COLO829 (cell line): ENCODE results near the gene GALR2.
"Not testable (repeated sequence)": the region's sequence is repeated elsewhere in the genome, so short reads cannot be mapped to it uniquely, and the experiment has no call there.

ENCODE experiments used
- DNase-seq: peaks from one replicate; pipeline ENCODE4 v3.0.0; 2012; ENCODE audit warnings: low spot score

GALR2 gene

GRCh38 chr17:76050538-76051467 lies 23.8 kb upstream of the GALR2 start:
- DNase-seq, result no peak

GRCh38 chr17:76051561-76051960 lies 23.0 kb upstream of the GALR2 start:
- no peak for DNase-seq

DNA sequence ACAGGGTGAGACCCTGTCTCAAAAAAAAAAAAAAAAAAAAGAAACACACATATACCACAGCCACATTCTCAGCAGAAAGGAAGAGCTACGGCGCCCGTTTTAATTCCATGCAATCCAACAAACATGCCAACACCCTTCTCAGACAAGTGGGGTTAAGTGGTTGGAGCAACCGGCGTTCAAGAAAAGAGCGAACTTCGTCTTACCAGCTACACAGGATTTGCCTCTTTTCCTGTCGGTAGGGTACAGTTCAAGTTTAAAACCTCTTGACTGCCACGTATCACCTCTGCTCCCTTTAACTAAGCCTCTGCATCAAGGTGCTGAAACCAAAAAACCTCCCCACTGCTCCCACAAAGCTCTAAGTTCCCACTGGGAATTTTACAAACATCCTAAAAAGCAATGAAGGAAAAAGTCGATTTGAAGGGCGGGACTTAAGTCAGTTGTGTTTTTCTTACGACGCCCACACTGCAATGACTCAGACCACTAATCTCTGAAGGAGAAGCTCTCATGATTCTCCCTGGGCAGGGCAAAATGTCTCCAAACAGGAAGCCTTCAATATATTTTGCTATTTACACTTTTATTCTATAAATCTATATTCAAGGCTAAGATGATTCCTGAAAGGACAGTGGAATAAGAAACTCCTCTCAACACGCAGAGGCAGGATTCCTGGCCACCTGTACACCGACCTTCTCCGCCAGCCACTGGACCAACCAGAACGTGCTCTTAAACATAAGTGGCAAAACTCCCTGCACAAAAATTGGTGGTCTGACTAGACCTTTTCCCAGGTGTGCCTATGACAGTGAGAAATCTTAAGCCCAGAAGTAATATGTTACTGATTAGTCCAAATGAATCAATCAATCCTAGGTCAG lies 21.1 kb upstream of the GALR2 start:
- peak; percentile 82 for DNase-seq

DNA sequence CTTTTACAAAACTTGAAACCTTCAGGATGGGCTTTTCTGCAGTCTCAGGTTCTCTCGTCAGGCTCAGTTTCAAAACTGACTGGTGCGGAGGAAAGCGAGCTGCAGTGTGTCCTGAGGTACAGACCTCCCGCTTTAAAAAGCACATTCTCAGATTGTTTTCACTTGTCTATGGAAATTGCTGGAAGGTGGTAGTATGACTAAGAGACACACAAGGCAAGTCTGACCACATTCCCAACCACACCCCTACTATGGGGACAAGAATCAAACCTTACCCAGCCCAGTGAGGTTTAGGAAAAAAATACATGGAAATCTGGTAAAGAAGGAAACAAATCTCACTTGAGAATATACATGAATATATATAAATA lies 20.5 kb upstream of the GALR2 start:
- peak; percentile 42 for DNase-seq

- no peak for DNase-seq
Observed at GRCh38 chr17:76056882-76057281, 17.7 kb upstream of the GALR2 start.

DNA sequence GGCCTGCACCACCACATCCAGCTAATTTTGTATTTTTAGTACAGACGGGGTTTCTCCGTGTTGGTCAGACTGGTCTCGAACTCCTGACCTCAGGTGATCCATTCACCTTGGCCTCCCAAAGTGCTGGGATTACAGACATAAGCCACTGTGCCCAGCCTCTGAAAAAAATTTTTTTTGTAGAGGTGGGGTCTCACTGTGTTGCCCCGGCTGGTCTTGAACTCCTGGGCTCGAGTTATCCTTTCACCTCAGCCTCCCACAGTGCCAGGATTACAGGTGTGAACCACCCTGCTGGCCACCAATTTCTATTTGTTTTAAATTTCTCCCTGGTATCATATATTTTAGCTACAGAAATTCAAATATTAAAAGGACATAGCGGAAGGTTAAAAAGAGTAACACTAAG lies 16.3 kb upstream of the GALR2 start:
- not testable (repeated sequence) for DNase-seq

GRCh38 chr17:76063875-76064546 lies 10.6 kb upstream of the GALR2 start:
- no peak for DNase-seq

DNA sequence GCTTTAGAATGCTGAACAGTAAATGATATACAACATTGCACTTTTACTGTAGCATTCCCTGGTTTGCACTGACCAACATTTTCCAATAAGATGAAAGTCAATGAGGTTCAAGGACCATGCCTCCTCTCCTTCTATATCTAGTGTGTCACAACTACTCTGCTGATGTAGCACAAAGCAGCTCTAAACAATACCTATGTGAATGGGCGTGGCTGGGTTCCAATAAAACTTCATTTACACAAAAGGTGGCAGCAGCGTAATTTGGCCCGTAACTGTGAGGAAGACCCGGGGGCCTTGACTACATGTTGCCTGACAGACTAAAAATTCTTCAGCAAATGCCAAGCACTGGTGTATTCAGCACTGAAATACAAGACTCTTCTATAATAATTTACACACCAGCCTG lies 8.8 kb upstream of the GALR2 start:
- DNase-seq, result no peak

DNA sequence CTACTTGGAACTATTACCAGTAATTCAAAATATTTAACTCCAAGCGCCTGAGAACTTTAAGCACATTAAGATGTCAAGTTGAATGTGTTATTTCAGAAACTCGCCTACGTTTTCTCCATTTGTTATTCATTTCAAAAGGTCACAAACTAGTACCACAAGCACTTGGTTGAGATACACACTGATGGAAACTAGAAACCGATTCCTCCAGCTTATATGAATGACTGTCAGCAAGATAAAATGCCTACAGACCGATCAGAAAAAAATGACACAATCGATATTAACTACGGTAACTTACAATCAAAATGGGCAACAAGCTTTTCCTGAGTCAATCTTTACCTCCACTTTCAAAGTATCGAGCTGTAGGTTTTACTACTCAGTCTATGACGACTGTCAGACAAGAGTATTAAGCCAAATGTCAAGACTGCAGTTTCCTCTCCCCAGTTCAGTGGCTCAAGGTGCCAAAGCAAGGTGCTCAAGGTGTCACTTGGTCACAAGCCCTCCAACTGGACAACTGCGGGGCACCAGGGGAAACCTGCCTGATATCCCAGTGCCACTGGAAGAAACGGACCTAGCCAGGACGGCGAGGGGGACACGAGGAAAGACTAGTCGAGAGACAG lies 2.9 kb upstream of the GALR2 start:
- DNase-seq, result no peak

- peak; percentile 92 for DNase-seq
Observed at GRCh38 chr17:76072148-76072858, 2.3 kb upstream of the GALR2 start, which contains the start of gene SRP68. TSS of gene SRP68 (minus strand) at chr17:76072517. CDS start at chr17:76072491, 26 bp downstream.

GRCh38 chr17:76075364-76076145 lies 974 bp downstream of the GALR2 start:
- no peak for DNase-seq

GRCh38 chr17:76076146-76076764 lies 1.7 kb downstream of the GALR2 start:
- DNase-seq, result no peak

DNA sequence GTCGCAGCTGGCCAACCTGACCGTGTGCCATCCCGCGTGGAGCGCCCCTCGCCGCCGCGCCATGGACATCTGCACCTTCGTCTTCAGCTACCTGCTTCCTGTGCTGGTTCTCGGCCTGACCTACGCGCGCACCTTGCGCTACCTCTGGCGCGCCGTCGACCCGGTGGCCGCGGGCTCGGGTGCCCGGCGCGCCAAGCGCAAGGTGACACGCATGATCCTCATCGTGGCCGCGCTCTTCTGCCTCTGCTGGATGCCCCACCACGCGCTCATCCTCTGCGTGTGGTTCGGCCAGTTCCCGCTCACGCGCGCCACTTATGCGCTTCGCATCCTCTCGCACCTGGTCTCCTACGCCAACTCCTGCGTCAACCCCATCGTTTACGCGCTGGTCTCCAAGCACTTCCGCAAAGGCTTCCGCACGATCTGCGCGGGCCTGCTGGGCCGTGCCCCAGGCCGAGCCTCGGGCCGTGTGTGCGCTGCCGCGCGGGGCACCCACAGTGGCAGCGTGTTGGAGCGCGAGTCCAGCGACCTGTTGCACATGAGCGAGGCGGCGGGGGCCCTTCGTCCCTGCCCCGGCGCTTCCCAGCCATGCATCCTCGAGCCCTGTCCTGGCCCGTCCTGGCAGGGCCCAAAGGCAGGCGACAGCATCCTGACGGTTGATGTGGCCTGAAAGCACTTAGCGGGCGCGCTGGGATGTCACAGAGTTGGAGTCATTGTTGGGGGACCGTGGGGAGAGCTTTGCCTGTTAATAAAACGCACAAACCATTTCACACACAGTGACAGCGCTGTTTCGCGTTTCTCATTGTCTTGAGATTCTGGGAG lies 2.4 kb downstream of the GALR2 start:
- DNase-seq, result no peak

GRCh38 chr17:76077584-76078110 lies 3.1 kb downstream of the GALR2 start:
- no peak for DNase-seq

DNA sequence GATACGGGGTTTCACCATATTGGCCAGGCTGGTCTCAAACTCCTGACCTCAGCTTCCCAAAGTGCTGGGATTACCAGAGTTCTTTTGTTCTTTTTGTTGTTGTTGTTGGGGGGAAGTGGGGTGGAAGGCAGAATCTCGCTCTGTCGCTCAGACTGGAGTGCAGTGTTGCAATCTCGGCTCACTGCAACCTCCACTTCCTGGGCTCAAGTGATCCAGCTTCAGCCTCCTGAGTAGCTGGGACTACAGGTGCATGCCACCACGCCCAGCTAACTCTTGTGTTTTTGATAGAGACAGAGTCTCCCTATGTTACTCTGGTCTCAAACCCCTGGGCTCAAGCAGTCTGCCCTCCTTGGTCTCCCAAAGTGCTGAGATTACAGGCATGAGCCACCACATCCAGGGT lies 3.8 kb downstream of the GALR2 start:
- not testable (repeated sequence) for DNase-seq

DNA sequence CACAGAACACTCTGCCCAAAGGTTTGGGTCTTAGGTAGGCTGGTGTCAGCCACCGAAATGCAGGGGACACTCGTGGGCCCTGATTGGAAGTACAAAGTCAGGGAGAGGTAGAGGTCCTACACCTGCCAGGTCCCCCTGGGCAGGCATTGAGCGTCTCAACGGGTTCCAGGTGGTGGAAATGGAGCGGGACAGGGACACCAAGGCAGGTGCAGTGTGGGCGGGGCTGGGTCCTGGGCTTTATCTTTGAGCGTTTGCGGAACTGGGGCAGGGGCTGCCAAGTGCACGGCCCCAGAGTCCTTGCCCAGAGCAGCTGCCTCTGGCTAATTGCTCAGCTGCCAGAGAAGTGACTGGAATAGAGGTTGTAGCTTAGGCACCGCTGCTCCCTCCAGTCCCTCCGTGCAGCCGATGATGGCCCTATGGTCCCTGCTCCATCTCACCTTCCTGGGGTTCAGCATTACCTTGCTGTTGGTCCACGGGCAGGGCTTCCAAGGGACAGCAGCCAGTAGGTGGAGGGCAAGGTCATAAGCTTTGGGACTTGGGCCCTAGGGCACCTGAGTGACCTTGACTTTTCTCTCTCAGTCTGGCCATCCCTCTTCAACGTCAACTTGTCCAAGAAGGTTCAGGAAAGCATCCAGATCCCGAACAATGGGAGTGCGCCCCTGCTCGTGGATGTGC lies 4.4 kb downstream of the GALR2 start, which contains the start of gene ZACN:
Gene ZACN (plus strand): TSS at position 323 of the 675 bp plus-strand sequence. CDS start 83 bp downstream, at position 406.
- no peak for DNase-seq

DNA sequence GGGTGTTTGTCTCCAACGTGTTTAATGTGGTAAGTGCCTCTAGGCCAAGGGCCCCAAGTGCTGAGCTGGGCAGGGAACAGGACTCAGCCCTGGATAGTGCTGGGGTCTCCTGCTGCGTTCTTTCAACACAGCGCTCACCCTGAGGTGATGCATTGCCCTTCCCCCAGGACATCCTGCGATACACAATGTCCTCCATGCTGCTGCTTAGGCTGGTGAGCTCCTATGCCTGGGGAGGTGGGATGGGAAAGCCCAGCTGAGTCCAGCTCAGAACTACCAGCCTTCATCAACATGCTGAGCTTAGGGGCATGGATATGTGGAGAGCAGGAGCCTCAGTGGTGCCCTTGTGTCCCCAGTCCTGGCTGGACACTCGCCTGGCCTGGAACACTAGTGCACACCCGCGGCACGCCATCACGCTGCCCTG lies 5.0 kb downstream of the GALR2 start:
- DNase-seq, result no peak
